Measurements from ENCODE around the gene TTC31. TPM values are rescaled to one million over a fixed set of nuclear protein-coding genes. Genes with fewer than 3 reads are reported as not detected.
A peak's percentile ranks its signal among the peaks of the same experiment; 100 is the strongest.
"Not testable (repeated sequence)": the region's sequence is repeated elsewhere in the genome, so short reads cannot be mapped to it uniquely, and the experiment has no call there.

TTC31 gene
- total RNA-seq, 1 donor from 2014 or later = 19.5 TPM

DNA sequence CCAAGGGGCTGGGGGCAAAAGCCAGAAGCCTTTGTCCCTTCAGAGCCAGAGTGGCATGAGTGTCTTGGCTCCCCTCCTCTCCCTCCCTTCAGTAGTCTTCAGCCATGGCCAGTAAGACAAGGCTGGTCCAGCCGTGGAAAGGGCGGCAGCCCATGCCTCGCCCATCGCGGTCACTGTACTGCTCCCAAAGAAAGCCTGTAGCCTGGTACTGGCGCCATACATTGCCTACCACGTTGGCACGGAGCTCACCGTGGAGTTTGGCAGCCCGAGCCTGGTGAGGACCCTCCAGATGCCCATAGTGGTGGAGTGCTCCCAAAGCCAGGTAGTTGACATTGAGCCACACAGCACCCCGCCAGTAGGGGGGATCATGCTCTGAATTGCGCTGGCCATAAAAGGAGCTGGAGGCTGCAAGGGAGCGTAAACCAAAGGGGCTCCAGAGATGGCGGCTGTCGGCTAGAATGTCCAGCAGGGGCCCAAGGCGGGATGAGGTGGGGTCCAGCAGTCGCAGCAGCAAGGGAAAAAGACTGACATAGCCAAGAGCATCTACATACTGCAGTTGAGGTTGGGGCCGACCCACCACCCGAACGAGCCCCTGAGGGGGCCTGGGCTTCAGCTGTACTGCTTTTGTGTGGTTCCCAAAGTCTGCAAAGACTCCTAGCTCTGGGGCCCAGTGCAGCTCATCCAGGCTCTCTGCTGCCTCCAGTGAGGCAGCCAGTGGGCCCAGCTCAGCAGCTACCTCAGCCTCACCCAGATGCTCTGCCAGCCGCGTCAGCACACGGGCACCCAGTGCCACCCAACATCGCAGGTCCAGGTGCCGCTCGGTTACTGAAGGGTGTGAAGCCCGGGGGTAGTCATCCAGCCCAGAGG is 21.5 kb upstream of the TTC31 start:
- H3K9me3 ChIP-seq = no peaks in the 10 kb centered on the region
- no peak for DNase-seq (ENCODE audit: low spot score in 2 of 2)
- no peaks in the 10 kb centered on the region for H3K27me3 ChIP-seq
- H3K36me3 ChIP-seq = peaks cover 8 to 21% of the 10 kb centered on the region in 2 donors
- intact Hi-C loops (cut with DNase I) = no loop called here
- no peak overlapping the region for H3K4me3 ChIP-seq
- H3K4me1 ChIP-seq = peaks cover 8 to 26% of the 10 kb centered on the region in 2 donors
- TF ChIP-seq, protein P1, sequence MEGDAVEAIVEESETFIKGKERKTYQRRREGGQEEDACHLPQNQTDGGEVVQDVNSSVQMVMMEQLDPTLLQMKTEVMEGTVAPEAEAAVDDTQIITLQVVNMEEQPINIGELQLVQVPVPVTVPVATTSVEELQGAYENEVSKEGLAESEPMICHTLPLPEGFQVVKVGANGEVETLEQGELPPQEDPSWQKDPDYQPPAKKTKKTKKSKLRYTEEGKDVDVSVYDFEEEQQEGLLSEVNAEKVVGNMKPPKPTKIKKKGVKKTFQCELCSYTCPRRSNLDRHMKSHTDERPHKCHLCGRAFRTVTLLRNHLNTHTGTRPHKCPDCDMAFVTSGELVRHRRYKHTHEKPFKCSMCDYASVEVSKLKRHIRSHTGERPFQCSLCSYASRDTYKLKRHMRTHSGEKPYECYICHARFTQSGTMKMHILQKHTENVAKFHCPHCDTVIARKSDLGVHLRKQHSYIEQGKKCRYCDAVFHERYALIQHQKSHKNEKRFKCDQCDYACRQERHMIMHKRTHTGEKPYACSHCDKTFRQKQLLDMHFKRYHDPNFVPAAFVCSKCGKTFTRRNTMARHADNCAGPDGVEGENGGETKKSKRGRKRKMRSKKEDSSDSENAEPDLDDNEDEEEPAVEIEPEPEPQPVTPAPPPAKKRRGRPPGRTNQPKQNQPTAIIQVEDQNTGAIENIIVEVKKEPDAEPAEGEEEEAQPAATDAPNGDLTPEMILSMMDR (IDR thresholded peaks at IDR 0.05) = no peak
- no peak overlapping the region for H3K27ac ChIP-seq

DNA sequence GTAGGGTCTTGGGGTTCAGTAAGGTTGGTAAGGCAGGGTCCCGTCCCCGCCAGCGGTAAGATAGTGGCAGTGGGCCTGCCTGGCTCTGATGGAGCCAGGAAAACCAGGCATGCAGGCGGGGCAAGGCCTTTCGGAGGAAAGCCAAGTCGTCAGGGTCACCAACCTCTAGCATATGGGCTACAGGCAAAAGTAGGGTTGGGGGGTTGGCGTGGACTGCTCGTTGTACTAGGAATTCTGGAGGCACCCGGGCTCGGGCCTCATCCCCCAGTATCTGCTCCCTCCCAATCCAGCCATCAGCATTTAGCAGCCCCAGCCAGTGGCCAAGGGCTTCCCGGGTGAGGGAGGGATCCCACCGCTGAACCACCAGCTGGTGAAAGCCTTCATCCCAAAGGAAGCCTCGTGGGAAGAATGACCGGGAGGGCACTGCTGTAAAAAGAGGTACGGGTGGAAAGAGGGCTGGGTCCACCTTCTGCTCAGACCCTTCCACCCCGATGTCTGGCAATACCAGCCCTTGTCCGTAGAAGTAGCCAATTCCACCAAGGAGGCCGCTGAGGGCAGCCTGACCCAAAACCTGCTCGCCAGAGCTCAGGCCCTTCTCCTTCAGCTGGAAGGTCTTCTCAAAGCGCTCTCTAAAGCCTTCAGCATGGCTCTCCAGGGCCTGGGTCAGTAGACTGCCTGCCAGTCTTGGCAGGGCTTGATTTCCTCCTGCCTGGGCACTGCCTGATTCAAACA is 20.7 kb upstream of the TTC31 start:
- Histone ChIP-seq H3K36me3 (peaks cover 8 to 21% of the 10 kb centered on the region in 2 donors), H3K27me3 (no peaks in the 10 kb centered on the region), H3K27ac (no peak overlapping the region), H3K4me3 (no peak overlapping the region), H3K9me3 (no peaks in the 10 kb centered on the region), H3K4me1 (peaks cover 8 to 18% of the 10 kb centered on the region in 2 donors)
- no peak for DNase-seq (ENCODE audit: low spot score in 2 of 2)
- TF ChIP-seq, protein P1 (IDR thresholded peaks at IDR 0.05) = no peak
- intact Hi-C loops (cut with DNase I) = no loop called here

DNA sequence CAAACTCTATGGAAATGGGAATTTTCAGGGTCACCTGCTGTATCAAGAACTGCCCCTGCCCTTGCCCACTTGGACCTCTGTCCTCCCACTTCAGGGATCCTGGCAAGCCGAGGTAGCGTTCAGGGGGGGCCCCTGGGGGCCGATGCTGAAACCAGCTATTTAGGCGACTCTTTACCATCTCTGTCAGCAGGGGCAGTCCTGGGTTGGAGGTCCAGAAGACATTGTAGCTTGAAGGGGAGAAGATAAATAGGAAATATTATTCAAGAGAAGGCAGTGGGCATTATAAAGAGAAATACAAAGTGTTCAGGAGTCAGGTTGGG is 20.1 kb upstream of the TTC31 start:
- DNase-seq (ENCODE audit: low spot score in 2 of 2) = no peak
- no peak overlapping the region for H3K4me3 ChIP-seq
- TF ChIP-seq, protein P1 (IDR thresholded peaks at IDR 0.05) = no peak

DNA sequence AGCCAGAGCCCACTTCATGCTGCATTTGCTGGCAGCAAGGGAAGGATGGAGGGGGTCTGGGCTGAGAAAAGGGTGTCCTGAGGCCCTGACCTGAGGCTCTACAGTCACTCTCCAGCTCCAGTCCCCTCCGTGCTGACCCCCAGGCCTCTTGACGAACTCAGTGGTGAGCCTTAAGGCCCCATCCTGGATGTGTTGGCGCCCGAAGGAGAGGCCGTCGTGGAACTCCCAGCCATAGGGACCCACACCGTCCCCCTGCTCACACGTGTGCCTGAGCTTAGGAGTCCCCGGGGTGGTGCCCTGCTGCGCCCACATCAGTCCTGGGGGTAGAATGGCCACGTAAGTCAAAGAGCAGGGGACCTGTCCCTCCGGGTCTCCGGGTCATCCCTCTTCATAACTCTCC is 18.5 kb upstream of the TTC31 start:
- DNase-seq (ENCODE audit: low spot score in 2 of 2) = no peak
- TF ChIP-seq, protein P1 (IDR thresholded peaks at IDR 0.05) = no peak

More for the DNA sequence above, 20.1 kb upstream of the TTC31 start:
- Histone ChIP-seq H3K27ac (no peak overlapping the region), H3K9me3 (no peaks in the 10 kb centered on the region), H3K27me3 (no peaks in the 10 kb centered on the region), H3K4me1 (peaks cover 8 to 18% of the 10 kb centered on the region in 2 donors), H3K36me3 (peaks cover 8 to 21% of the 10 kb centered on the region in 2 donors)
- intact Hi-C loops (cut with DNase I) = no loop called here

DNA sequence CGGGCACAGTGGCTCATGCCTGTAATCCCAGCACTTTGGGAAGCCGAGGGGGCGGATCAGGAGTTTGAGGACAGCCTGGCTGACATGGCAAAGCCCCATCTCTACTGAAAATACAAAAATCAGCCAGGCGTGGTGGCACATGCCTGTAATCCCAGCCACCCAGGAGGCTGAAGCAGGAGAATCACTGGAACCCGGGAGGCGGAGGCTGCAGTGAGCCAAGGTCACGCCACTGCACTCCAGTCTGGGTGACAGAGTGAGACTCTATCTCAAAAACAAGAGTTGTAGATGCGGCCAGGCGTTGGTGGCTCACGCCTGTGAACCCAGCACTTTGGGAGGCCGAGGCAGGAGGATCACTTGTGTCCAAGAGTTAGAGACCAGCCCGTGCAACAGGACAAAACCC is 12.1 kb upstream of the TTC31 start:
- intact Hi-C loops (cut with DNase I); H3K27me3 ChIP-seq; H3K4me3 ChIP-seq; H3K9me3 ChIP-seq; DNase-seq (ENCODE audit: low spot score in 2 of 2); H3K27ac ChIP-seq: not testable (repeated sequence)
- Histone ChIP-seq H3K4me1 (peaks cover 10 to 18% of the 10 kb centered on the region in 2 donors), H3K36me3 (peaks cover 17% of the 10 kb centered on the region in 2 donors)

More for the DNA sequence above, 18.5 kb upstream of the TTC31 start:
- intact Hi-C loops (cut with DNase I) = no loop called here
- Histone ChIP-seq H3K27me3 (no peaks in the 10 kb centered on the region), H3K27ac (peak overlapping the region; percentile 81 to 85), H3K4me1 (peaks cover 8 to 11% of the 10 kb centered on the region in 2 donors), H3K4me3 (peak overlapping the region; percentile 89 to 97), H3K9me3 (no peaks in the 10 kb centered on the region), H3K36me3 (peaks cover 8 to 21% of the 10 kb centered on the region in 2 donors)
